Measurements from ENCODE around the gene ADAMTS5.

ADAMTS5 gene

DNA sequence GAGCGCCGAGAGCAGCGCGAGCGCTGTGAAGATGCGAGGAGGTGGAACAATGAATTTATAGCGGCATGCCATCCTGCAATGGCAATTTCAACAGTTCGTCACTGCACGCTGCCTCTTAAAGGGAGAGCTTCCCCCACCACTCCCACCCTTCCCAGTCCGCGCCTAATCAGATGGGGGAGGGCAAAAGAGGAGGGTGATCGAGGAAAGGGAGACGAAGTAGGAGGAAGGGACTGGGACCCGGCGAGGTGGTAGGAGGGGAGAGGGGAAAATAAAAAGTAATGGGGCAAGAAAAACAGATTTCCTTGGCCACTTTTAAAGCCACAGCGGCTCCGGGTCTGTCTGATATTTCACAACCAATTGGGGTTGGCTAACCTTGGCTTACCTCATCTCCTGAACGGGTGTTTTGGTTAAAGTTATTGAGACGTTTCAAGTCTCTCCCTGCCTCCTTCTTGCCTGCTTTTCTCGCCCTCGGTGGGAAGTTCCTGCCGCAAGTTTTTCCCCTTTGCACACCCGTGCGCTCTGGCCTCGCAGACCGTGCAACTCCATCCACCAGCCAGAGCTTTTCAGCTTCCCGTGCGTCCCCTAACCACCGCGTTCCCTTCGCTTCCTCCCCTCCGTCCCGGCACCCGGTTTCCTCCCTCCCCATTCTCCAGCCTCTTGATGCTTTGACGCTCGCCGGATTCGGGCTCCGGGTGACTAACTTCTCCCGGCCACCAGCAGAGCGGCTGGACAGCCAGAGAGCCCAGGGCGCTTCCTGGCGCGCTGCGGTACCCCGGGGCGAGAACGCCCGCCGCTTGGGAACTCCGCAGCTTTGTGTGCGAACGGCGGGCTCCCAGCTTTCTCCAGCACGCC is at the start of gene ADAMTS5:
ADAMTS5 (minus strand) TSS at position 27 of the 852 bp plus-strand sequence. CDS start 697 bp downstream, outside the sequence.
- no peak within 1 kb of the TSS for H3K27ac ChIP-seq
- TF ChIP-seq, protein P1, sequence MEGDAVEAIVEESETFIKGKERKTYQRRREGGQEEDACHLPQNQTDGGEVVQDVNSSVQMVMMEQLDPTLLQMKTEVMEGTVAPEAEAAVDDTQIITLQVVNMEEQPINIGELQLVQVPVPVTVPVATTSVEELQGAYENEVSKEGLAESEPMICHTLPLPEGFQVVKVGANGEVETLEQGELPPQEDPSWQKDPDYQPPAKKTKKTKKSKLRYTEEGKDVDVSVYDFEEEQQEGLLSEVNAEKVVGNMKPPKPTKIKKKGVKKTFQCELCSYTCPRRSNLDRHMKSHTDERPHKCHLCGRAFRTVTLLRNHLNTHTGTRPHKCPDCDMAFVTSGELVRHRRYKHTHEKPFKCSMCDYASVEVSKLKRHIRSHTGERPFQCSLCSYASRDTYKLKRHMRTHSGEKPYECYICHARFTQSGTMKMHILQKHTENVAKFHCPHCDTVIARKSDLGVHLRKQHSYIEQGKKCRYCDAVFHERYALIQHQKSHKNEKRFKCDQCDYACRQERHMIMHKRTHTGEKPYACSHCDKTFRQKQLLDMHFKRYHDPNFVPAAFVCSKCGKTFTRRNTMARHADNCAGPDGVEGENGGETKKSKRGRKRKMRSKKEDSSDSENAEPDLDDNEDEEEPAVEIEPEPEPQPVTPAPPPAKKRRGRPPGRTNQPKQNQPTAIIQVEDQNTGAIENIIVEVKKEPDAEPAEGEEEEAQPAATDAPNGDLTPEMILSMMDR (IDR thresholded peaks at IDR 0.05): no peak

DNA sequence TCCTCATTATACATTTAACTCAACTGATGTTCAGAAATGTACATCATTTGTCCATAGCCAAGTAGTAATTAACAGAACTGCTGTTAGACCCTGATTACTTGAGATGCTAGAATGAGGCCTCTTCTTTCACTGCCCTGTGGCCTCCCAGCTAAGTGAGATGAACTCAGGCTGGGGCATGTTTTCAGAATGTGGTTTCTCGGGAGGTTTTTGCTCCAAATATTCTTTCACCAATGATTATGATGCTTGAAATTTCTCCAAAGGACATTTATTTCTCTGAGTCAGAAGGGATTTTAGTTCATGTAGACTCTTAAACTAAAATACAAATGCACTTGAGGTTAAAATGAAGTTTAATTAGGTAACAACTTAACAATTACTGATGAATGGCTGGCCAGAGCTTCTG is 34.6 kb upstream of the ADAMTS5 start:
- TF ChIP-seq, protein P1 (IDR thresholded peaks at IDR 0.05): no peak
- no peak for TF ChIP-seq ZFX (IDR thresholded peaks at IDR 0.05; ENCODE audit: borderline replicate concordance)
- no peak overlapping the region for H3K27ac ChIP-seq

DNA sequence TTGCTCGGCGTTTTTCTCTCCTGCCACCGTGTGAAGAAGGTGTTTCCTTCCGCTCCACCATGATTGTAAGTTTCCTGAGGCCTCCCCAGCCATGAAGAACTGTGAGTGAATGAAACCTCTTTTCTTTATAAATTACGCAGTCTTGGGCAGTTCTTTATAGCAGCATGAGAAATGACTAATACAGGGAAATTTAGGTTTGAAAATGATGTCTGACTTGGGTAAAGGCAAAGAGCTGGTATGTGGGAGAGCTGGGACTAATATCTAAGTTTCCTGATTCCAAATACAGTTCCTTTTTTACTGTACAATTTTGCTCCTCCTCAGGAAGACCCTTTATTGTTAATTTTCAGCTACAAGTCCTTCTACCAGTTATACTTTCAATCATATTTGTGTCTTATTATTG is 16.7 kb upstream of the ADAMTS5 start:
- no peak overlapping the region for H3K27ac ChIP-seq
- TF ChIP-seq, protein P1 (IDR thresholded peaks at IDR 0.05): no peak
- no peak for TF ChIP-seq ZFX (IDR thresholded peaks at IDR 0.05; ENCODE audit: borderline replicate concordance)

DNA sequence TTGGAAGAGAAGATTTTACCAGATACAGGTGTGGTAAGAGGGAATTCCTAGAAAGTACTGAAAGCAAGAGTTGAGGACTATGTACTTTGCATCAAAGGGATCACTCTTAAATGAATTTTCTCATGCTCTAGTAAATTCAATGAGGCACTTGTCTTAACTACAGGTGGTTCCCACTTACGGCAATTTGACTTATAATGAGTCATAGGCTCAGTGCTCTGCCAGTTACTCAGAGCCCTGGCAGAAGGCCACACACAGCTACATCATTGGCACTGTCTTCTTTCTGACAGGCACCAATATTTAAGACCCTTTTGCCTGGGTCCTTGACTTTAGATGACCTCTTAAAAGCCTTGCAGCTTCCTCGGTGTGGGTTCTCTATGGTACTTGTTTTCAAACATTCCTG is 15.9 kb upstream of the ADAMTS5 start:
- no peak overlapping the region for H3K27ac ChIP-seq
- TF ChIP-seq, protein P1 (IDR thresholded peaks at IDR 0.05): no peak
- TF ChIP-seq ZFX (IDR thresholded peaks at IDR 0.05; ENCODE audit: borderline replicate concordance): no peak

DNA sequence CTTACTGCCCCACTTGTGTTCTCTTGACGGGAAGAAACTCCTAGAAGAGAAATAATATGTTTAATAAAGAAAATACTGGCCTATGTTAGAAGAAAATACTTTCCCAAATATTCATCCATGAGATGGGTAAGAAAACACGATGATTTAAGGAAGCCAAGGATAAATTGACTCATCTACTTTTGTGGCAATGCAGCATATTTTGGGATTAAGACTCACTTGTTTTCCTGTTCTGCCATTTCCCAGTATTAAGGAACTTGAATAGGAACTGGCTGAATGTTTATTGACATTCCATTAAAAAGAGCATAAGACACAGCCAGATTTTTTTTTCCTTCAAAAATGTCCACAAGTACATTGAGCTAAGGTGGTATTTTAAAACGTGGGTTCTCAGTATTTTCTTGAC is 10.9 kb upstream of the ADAMTS5 start:
- TF ChIP-seq, protein P1 (IDR thresholded peaks at IDR 0.05): no peak
- no peak for TF ChIP-seq ZFX (IDR thresholded peaks at IDR 0.05; ENCODE audit: borderline replicate concordance)
- no peak overlapping the region for H3K27ac ChIP-seq

DNA sequence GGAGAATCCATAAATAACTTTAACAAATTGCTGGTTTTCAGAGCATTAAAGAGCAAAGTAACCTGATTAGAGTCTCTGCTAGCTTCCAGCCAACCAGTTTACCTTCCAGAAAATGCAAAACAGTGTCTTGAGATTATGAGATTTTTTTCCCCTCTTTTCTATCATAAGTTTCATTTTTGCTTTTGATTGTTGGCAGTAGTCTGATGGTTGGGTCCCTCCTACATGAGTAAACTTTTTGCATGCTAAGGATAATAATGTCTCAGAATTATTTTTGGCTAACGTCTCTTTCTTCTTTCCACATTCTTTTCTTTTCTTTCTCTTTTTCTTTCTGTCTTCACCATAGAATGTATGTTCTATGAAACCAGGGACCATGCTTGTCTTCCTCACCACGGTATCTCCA is 6.3 kb upstream of the ADAMTS5 start:
- H3K27ac ChIP-seq: no peak overlapping the region
- TF ChIP-seq, protein P1 (IDR thresholded peaks at IDR 0.05): no peak
- no peak for TF ChIP-seq ZFX (IDR thresholded peaks at IDR 0.05; ENCODE audit: borderline replicate concordance)

DNA sequence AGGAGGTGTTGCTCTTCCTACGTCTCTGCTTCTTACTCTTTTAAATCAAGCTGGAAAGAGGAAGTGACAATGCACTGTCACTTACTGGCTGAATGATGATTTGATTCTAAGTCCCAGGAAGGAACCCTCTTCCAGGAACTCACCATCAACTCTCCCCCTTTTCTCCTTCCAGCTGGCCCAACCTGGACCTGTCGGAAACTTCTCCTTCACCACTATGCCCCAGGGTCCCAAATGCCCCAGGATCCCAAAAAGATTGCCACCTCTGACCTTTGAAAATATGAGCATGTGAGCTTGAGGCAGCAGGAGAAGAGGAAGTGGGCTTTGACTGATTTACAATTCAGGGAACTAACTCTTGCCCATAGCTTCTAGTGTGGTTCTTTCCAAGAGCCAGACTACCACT is 5.3 kb upstream of the ADAMTS5 start:
- no peak overlapping the region for H3K27ac ChIP-seq
- TF ChIP-seq ZFX (IDR thresholded peaks at IDR 0.05; ENCODE audit: borderline replicate concordance): no peak
- TF ChIP-seq, protein P1 (IDR thresholded peaks at IDR 0.05): no peak
